K562 (cell line): ENCODE results near the gene KXD1. TPM values are rescaled to one million over a fixed set of nuclear protein-coding genes. Genes with fewer than 3 reads are reported as not detected.

Experiments
- CBX5 ChIP-seq: IDR thresholded peaks from 2 replicates; pipeline ENCODE4 v1.6.1; 2014; ENCODE audit warnings: low read depth, borderline replicate concordance
- HNRNPH1 ChIP-seq: fragments of 200-400 bp; formaldehyde crosslinking; optimal IDR thresholded peaks from 2 replicates; pipeline ENCODE3; 2017; ENCODE audit warnings: low read depth, mild to moderate bottlenecking, low read length, moderate library complexity
- LCOR ChIP-seq: sonication (generic); formaldehyde crosslinking; IDR thresholded peaks from 2 replicates; pipeline ENCODE4 v1.8.0; 2022; ENCODE audit warnings: mild to moderate bottlenecking, missing genetic modification reagents
- NR0B1 ChIP-seq: fragments of 450-650 bp; IDR thresholded peaks from one replicate; pipeline ENCODE4 v1.6.1; 2018; ENCODE audit warnings: mild to moderate bottlenecking, moderate library complexity; ENCODE audit not compliant: partially characterized antibody
- NR2C2 ChIP-seq, 2 experiments: fragments of 200-800 bp in 1 of 2; sonication (Bioruptor generic) in 1 of 2; sonication (generic) in 1 of 2; formaldehyde crosslinking in 1 of 2; IDR thresholded peaks; 2 replicates each; pipeline versions ENCODE4 v1.6.1 to v1.8.0; 2016 to 2022; ENCODE audit warnings: mild to moderate bottlenecking in 1 of 2, missing compliant biosample characterization in 1 of 2, missing genetic modification characterization in 1 of 2, missing genetic modification reagents in 1 of 2
- SIN3B ChIP-seq: fragments of 450-650 bp; IDR thresholded peaks from 2 replicates; pipeline ENCODE4 v1.6.1; 2017; ENCODE audit warnings: low read depth, mild to moderate bottlenecking, moderate library complexity
- SMARCC2 ChIP-seq: fragments of 450-650 bp; IDR thresholded peaks from 2 replicates; pipeline ENCODE4 v1.6.1; 2017; ENCODE audit warnings: antibody characterized with exemption, moderate library complexity, mild to moderate bottlenecking, low read depth
- SMARCE1 ChIP-seq: fragments of 450-650 bp; IDR thresholded peaks from 2 replicates; pipeline ENCODE4 v1.7.1; 2016; ENCODE audit warnings: mild to moderate bottlenecking
- TOE1 ChIP-seq, 2 experiments: fragments of 450-650 bp in 1 of 2; sonication (generic) in 1 of 2; formaldehyde crosslinking in 1 of 2; IDR thresholded peaks; 2 replicates each; pipeline versions ENCODE4 v1.7.1 to v1.8.0; 2016 to 2022; ENCODE audit warnings: borderline replicate concordance in 2 of 2, mild to moderate bottlenecking in 2 of 2, antibody characterized with exemption in 1 of 2, inconsistent platforms in 1 of 2, low read depth in 1 of 2, missing genetic modification reagents in 1 of 2, moderate library complexity in 1 of 2
- ZNF124 ChIP-seq: sonication (generic); formaldehyde crosslinking; IDR thresholded peaks from 2 replicates; pipeline ENCODE4 v1.8.1; 2022; ENCODE audit warnings: missing genetic modification reagents
- ZNF407 ChIP-seq: fragments of 450-650 bp; IDR thresholded peaks from 2 replicates; pipeline ENCODE4 v1.6.1; 2016; ENCODE audit warnings: low read depth
- polyA plus RNA-seq, 8 experiments: library from polyadenylated mRNA; depleted of rRNA in 4 of 8; stranded (reverse) in 5 of 8; unstranded in 3 of 8; fragments of >200 nt; fragmentation: Nextera tagmentation in 2 of 8; fragmentation: Illumina TruSeq in 1 of 8; extraction: Ambion mirVana in 2 of 8; extraction: Trizol in 1 of 8; gene quantifications; 2 replicates each; pipeline versions ENCODE4 v1.2.1 to v1.2.3, GENCODE V29; 2011 to 2014; ENCODE audit warnings: inconsistent platforms in 1 of 8, missing spikeins in 1 of 8
- total RNA-seq, 7 experiments: library from RNA; depleted of rRNA in 6 of 7; stranded (reverse); fragments of >200 nt in 6 of 7; fragmentation: Illumina TruSeq in 2 of 7; extraction: Trizol in 2 of 7; gene quantifications; 2 replicates each; pipeline versions ENCODE4 v1.2.1 to v1.2.3, GENCODE V29; 2011 to 2021; ENCODE audit warnings: low replicate concordance in 1 of 7
- TF ChIP-seq, protein P1 (sequence below): IDR thresholded peaks from 3 replicates; pipeline ENCODE4 v1.6.1; 2011; ENCODE audit warnings: borderline replicate concordance, mild to moderate bottlenecking, moderate library complexity; ENCODE audit not compliant: insufficient read length; ENCODE audit errors: extremely low read depth

KXD1 gene
- total and polyA plus RNA-seq, 9 of the 15 experiments (the other 6 are each of a cell fraction or from before 2014, with no cell fraction given): 21.9 to 210 (median 118) TPM

DNA sequence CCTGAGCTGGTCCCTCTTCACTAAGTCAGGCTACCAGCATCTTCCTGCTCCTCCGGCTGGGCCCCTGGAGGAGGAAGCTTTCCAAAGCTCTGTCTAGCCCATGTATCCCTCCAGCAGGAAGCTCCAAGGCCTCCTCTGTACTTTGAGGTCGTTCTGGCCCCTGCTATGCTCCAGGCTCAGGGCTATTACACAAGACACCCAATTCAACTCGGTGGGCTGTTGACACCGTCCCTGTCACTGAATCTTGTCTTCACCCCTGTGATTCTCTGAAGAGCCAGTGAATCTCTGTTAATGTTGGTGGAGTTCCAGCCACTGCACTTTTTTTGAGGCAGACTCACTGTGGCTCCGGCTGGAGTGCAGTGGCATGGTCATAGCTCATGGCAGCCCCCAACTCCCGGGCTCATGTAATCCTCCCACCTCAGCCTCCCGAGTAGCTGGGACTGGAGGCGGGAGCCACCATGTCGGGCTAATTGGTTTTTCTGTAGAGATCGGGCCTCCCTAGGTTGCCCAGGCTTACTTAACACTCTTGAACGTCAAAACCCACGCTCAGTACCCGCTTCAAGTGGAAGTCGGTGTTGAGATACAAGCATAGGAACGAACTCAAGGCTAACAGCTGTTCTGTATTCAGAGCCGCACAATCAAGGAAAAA is 30.4 kb downstream of the KXD1 start (continued):
- TF ChIP-seq, protein P1, sequence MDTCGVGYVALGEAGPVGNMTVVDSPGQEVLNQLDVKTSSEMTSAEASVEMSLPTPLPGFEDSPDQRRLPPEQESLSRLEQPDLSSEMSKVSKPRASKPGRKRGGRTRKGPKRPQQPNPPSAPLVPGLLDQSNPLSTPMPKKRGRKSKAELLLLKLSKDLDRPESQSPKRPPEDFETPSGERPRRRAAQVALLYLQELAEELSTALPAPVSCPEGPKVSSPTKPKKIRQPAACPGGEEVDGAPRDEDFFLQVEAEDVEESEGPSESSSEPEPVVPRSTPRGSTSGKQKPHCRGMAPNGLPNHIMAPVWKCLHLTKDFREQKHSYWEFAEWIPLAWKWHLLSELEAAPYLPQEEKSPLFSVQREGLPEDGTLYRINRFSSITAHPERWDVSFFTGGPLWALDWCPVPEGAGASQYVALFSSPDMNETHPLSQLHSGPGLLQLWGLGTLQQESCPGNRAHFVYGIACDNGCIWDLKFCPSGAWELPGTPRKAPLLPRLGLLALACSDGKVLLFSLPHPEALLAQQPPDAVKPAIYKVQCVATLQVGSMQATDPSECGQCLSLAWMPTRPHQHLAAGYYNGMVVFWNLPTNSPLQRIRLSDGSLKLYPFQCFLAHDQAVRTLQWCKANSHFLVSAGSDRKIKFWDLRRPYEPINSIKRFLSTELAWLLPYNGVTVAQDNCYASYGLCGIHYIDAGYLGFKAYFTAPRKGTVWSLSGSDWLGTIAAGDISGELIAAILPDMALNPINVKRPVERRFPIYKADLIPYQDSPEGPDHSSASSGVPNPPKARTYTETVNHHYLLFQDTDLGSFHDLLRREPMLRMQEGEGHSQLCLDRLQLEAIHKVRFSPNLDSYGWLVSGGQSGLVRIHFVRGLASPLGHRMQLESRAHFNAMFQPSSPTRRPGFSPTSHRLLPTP: no peak
- TF ChIP-seq SMARCC2 (peak; percentile 21; the same call in 1 of the 2 replicates), TOE1 (IDR thresholded peaks at IDR 0.05; ENCODE audit: borderline replicate concordance) (no peak), TOE1 (CRISPR knock-in tag; IDR thresholded peaks at IDR 0.05; ENCODE audit: borderline replicate concordance, low read depth) (no peak), CBX5 (no peak), HNRNPH1 (no peak), NR2C2 (CRISPR knock-in tag; IDR thresholded peaks at IDR 0.05) (no peak), NR2C2 (tag; IDR thresholded peaks at IDR 0.05) (no peak), ZNF124 (CRISPR knock-in tag) (no peak), LCOR (CRISPR knock-in tag) (peak; percentile 48; the same call in 1 of the 2 replicates), ZNF407 (0 out of 2 replicates have a peak, but pooled peaks have one; percentile 29), SMARCE1 (peak; percentile 56; the same call in 1 of the 2 replicates), NR0B1 (no peak), SIN3B (no peak)
